ENCODE measurements around the gene APOM.

The APOM gene

DNA sequence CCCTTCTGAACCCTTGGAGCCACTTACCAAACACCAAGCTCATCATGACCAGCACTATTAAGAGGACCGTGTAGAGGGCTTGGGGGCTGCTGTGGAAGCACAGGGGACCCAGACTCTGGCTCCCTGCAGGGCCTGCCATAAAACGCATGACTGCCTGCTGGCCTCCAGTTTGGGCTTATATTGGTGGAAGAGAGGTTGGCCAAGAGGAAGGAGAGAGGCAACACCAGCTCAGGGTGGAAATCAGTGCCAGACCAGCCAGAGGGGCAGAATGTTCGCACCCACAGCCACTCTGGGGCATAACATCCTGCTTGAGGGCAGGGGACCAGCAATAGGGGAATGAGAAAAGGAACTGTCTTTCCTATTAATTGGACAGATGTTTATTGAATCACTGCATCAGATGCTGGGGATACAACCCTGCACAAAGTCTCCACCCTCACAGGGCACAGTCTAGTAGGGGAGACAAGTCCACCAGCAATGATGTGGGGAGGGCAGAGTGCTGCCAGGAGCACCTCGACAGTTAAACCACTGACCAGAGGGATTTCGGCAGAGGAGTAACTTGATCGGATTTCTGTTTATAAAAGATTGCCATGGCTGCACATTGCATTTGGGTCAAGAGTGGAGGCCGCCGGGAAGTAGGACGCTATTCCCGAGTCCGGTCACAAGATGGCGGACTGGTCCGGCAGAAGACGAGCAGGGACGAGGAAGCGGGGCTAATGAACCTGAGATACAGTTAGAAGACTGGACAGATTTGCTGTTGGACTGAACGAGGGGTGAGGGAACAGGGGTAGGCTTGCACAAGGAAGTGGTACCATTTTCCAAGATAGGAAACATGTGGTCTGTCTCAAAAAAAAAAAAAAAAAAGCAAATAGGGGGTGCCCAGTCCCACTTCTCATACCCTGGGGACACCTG lies 24.8 kb downstream of the APOM start, which contains the start of gene LY6G5C:
TSS of gene LY6G5C (minus strand) at position 842 of the 909 bp plus-strand sequence. CDS start at position 148, 694 bp downstream.
- Mint-ChIP-seq H3K4me1 (peaks cover 42% of the 10 kb centered on the region), H3K4me3 (peak within 1 kb of the TSS; percentile 87), H3K9me3 (no peaks in the 10 kb centered on the region), H3K36me3 (ENCODE audit: low read depth) (peaks cover 11% of the 10 kb centered on the region), H3K27ac (peak within 1 kb of the TSS; percentile 90), H3K27me3 (ENCODE audit: low read depth, poor library complexity) (peaks cover 24% of the 10 kb centered on the region)
- TF ChIP-seq, protein P1, sequence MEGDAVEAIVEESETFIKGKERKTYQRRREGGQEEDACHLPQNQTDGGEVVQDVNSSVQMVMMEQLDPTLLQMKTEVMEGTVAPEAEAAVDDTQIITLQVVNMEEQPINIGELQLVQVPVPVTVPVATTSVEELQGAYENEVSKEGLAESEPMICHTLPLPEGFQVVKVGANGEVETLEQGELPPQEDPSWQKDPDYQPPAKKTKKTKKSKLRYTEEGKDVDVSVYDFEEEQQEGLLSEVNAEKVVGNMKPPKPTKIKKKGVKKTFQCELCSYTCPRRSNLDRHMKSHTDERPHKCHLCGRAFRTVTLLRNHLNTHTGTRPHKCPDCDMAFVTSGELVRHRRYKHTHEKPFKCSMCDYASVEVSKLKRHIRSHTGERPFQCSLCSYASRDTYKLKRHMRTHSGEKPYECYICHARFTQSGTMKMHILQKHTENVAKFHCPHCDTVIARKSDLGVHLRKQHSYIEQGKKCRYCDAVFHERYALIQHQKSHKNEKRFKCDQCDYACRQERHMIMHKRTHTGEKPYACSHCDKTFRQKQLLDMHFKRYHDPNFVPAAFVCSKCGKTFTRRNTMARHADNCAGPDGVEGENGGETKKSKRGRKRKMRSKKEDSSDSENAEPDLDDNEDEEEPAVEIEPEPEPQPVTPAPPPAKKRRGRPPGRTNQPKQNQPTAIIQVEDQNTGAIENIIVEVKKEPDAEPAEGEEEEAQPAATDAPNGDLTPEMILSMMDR (IDR thresholded peaks at IDR 0.05): peak; percentile 54
- peak; percentile 76 for DNase-seq

DNA sequence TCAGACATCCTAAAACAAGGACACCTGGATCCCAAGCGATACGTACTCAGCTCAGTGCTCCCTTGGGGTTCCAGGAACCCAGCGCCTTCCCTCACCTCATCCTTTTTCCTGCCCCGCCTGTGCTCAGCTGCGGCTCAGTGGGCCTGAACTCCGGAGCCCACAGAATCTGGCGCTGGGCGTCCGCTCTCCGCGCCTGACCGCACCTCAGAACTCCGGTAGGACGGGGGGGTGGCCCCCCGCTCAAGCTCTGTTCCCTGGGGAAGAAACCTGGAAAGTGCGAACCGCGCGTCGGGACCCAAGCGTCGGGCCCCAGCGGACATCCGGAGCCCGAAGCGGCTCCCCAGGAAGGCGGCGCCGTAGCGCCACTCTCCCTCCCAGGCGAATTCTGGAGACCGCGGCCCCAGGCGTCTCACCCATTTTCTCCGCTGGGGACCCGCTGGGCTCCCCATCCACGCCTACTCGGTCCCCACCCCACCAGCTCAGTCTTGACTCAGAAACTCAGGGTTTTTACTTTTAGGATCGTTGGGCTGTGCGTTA lies 25.5 kb downstream of the APOM start:
- TF ChIP-seq, protein P1 (IDR thresholded peaks at IDR 0.05): no peak
- Mint-ChIP-seq H3K4me1 (peaks cover 42% of the 10 kb centered on the region), H3K9me3 (no peaks in the 10 kb centered on the region), H3K36me3 (ENCODE audit: low read depth) (peaks cover 18% of the 10 kb centered on the region), H3K27me3 (ENCODE audit: low read depth, poor library complexity) (peaks cover 24% of the 10 kb centered on the region), H3K4me3 (peak overlapping the region; percentile 87), H3K27ac (peak overlapping the region; percentile 70)
- peak; percentile 63 for DNase-seq

DNA sequence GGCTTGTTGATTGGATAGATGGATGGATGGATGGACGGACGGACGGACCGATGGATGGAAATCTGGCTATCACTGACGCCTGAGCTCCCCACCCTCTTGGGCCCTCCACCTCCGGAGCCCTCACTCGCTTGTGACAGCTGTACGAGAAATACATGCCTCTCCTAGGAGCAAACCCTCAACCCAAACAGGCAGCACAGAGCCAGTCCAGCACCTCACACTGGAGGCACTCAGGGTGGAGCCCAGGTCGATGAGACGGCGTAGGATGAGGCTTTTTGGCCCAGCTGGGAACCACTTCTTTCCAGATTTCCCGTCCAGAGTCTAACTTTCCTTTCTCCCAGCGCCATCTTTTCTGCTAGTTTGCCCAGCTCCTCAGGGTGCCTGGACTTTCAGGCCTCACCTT lies 27.9 kb downstream of the APOM start:
- Mint-ChIP-seq H3K27me3 (ENCODE audit: low read depth, poor library complexity) (peaks cover 16% of the 10 kb centered on the region), H3K36me3 (ENCODE audit: low read depth) (peaks cover 37% of the 10 kb centered on the region), H3K4me1 (peaks cover 35% of the 10 kb centered on the region), H3K9me3 (no peaks in the 10 kb centered on the region), H3K4me3 (peak overlapping the region; percentile 87), H3K27ac (peak overlapping the region; percentile 18)
- TF ChIP-seq, protein P1 (IDR thresholded peaks at IDR 0.05): no peak
- DNase-seq: no peak

DNA sequence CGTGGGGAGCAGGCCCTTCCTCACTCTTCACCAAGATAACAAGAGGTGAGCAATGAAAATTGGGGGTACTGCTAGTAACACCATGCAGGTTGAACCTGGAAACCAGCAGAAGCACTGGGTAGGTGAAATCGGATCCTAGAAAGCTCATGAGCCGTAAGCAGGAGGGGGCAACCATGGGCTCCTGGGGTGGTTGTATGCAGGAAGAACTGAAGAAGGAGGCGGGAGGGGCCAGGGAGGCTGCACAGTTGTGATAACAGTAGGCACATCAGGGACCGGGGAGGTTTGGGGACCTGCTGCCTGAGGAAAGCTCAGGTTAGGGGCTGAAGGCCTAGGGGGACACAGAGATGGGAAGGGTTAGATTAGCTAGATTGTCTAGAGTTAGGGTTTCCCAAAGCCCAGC lies 30.8 kb downstream of the APOM start:
- Mint-ChIP-seq H3K9me3 (no peaks in the 10 kb centered on the region), H3K27me3 (ENCODE audit: low read depth, poor library complexity) (peaks cover 12% of the 10 kb centered on the region), H3K36me3 (ENCODE audit: low read depth) (peaks cover 48% of the 10 kb centered on the region), H3K4me1 (peaks cover 34% of the 10 kb centered on the region), H3K27ac (peak overlapping the region; percentile 88), H3K4me3 (no peak overlapping the region)
- TF ChIP-seq, protein P1 (IDR thresholded peaks at IDR 0.05): no peak
- DNase-seq: no peak

DNA sequence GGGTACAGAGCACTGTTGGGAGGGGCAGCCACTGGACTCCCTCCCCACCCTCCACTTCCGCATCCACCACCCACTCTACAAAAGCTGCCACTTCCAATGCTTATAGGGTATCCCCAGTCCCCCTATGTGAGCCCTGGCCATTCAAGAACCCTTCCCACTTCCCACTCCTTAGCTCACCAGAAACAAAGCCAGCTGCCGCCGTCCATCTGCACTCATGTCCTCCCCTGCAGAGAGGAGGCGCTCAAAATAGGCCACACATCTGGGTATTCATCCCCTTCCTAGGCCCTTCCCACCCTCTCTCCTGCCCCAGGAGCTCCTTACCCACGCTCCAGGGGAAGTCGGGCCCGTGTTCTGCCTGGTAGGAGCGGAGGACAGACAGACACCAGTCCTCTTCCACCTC lies 31.6 kb downstream of the APOM start:
- Mint-ChIP-seq H3K4me3 (no peak overlapping the region), H3K4me1 (peaks cover 27% of the 10 kb centered on the region), H3K27me3 (ENCODE audit: low read depth, poor library complexity) (peaks cover 4% of the 10 kb centered on the region), H3K36me3 (ENCODE audit: low read depth) (peaks cover 51% of the 10 kb centered on the region), H3K9me3 (no peaks in the 10 kb centered on the region), H3K27ac (no peak overlapping the region)
- DNase-seq: no peak
- TF ChIP-seq, protein P1 (IDR thresholded peaks at IDR 0.05): no peak

All from nephron progenitor cell (in vitro differentiated cells).